Cardiac septum (tissue), 1 donor: Measurements from ENCODE around the gene MVP. TPM values are rescaled to one million over a fixed set of nuclear protein-coding genes. Genes with fewer than 3 reads are reported as not detected.

Experiments used
- DNase-seq: peaks from one replicate; pipeline ENCODE4 v3.0.0-alpha.2; 2020; ENCODE audit warnings: low spot score
- intact Hi-C: fragments of 100-400 bp; cut with DNase I; formaldehyde crosslinking; loops from one replicate; pipeline ENCODE4 v1.14.0; 2022
- total RNA-seq: library from RNA; stranded (reverse); fragmentation: NEBNext Ultra II Directional; extraction: Animal tissue kit (Norgen Biotek cat#: 25700); gene quantifications from one replicate; pipeline ENCODE4 v1.2.1, GENCODE V29; 2021
- donor health status: DM: no; HTN: no; CAD: no.

The MVP gene
- total RNA-seq, 1 donor from 2014 or later, result 60.2 TPM

- no peak for DNase-seq
- intact Hi-C loops, result no loop called here
Measured at GRCh38 chr16:29892458-29892813, 72.2 kb downstream of the MVP start.

DNA sequence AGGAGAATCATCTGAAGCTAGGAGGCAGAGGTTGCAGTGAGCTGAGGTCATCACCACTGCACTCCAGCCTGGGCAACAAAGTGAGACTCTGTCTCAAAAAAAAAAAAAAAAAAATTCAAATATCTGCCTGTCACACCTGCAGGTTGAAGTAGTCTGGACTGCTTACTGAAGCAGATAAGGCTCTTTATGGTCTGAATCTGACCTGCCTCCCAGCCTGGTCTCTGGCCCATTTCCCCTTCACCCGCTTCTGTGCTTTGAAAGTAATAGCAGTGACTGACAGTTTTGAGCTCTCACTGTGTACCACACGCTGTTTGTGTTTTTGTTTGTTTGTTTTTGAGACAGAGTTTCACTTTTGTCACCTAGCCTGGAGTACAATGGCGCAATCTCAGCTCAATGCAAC, 73.3 kb downstream of the MVP start:
- no peak for DNase-seq
- intact Hi-C loops, result no loop called here

GRCh38 chr16:29894352-29894751, 74.1 kb downstream of the MVP start:
- intact Hi-C loops, result no loop called here
- no peak for DNase-seq

- intact Hi-C loops, result no loop called here
- no peak for DNase-seq
Measured at GRCh38 chr16:29896841-29897240, 76.6 kb downstream of the MVP start.

GRCh38 chr16:29897333-29897732, 77.1 kb downstream of the MVP start:
- DNase-seq, result no peak
- intact Hi-C loops, result no loop called here

Other genes with a start within 250 kb of the MVP start
- gene SPN, start 157.2 kb upstream of the MVP start, total RNA-seq, result 3.1 TPM
- 6.7 TPM for gene QPRT, start 141.3 kb upstream of the MVP start, total RNA-seq
- 0.94 TPM for gene C16orf54, start 74.5 kb upstream of the MVP start, total RNA-seq
- not detected for gene ZG16, start 42.2 kb upstream of the MVP start, total RNA-seq
- 21.8 TPM for gene KIF22, start 29.7 kb upstream of the MVP start, total RNA-seq
- 72.4 TPM for gene MAZ, start 13.9 kb upstream of the MVP start, total RNA-seq
- gene PRRT2, start 8.3 kb upstream of the MVP start, total RNA-seq, result 2.1 TPM
- 15.6 TPM for gene PAGR1, start 4.3 kb upstream of the MVP start, total RNA-seq
- 73.8 TPM for gene CDIPT, start 42.8 kb downstream of the MVP start, total RNA-seq
- gene SEZ6L2, start 79.1 kb downstream of the MVP start, total RNA-seq, result 1.2 TPM
- gene ASPHD1, start 80.0 kb downstream of the MVP start, total RNA-seq, result 0.38 TPM
- 10.7 TPM for gene KCTD13, start 105.8 kb downstream of the MVP start, total RNA-seq
- gene TMEM219, start 141.6 kb downstream of the MVP start, total RNA-seq, result 66.4 TPM
- 38.9 TPM for gene TAOK2, start 153.4 kb downstream of the MVP start, total RNA-seq
- 17.4 TPM for gene HIRIP3, start 175.2 kb downstream of the MVP start, total RNA-seq
- gene INO80E, start 175.8 kb downstream of the MVP start, total RNA-seq, result 36.8 TPM
- 0.38 TPM for gene DOC2A, start 190.6 kb downstream of the MVP start, total RNA-seq
- not detected for gene C16orf92, start 202.7 kb downstream of the MVP start, total RNA-seq
- gene TLCD3B, start 210.8 kb downstream of the MVP start, total RNA-seq, result not detected
- 3,068 TPM for gene ALDOA, start 245.3 kb downstream of the MVP start, total RNA-seq